Activated naive CD4-positive, alpha-beta T cell treated with anti-CD3 and anti-CD28 coated beads, Interleukin-2, amount 10 ng/mL, durations not matched to agents 5 hours and 36 hours (primary cell): ENCODE results near the gene PHKA1. TPM values are rescaled to one million over a fixed set of nuclear protein-coding genes. Genes with fewer than 3 reads are reported as not detected.

Experiments used
- total RNA-seq, 2 experiments: library from RNA; stranded (reverse); gene quantifications; one replicate each; pipeline ENCODE4 v1.2.3, GENCODE V29; 2021

Gene PHKA1
- total RNA-seq: under 1 TPM; 0.31 to 0.48 TPM

GRCh38 chrX:72713599-72714477 lies at the start of gene PHKA1:
TSS of gene PHKA1 (minus strand) at chrX:72714306. CDS start at chrX:72713880, 426 bp downstream.

GRCh38 chrX:72572248-72573157 lies 141.6 kb downstream of the PHKA1 start, which contains the start of gene HDAC8:
TSS of gene HDAC8 (minus strand) at chrX:72572843. CDS start at chrX:72572761, 82 bp downstream.

Other genes with a start within 250 kb of the PHKA1 start
- gene HDAC8, start 141.5 kb downstream of the PHKA1 start, total RNA-seq: 10 to 100 TPM; 23.4 to 23.7 TPM
- gene DMRTC1B, start 62.6 kb upstream of the PHKA1 start, total RNA-seq: under 1 TPM in 1 of 2 experiments, not detected in 1; 0.13 TPM
- gene FAM236B, start 68.4 kb upstream of the PHKA1 start, total RNA-seq: not detected
- gene FAM236D, start 93.9 kb upstream of the PHKA1 start, total RNA-seq: not detected
- gene FAM236C, start 198.3 kb upstream of the PHKA1 start, total RNA-seq: not detected
- gene FAM236A, start 223.9 kb upstream of the PHKA1 start, total RNA-seq: not detected
- under 1 TPM in 1 of 2 experiments, not detected in 1; 0.13 TPM for gene DMRTC1, start 229.5 kb upstream of the PHKA1 start, total RNA-seq